ENCODE results near the gene TMC7. TPM values are rescaled to one million over a fixed set of nuclear protein-coding genes. Genes with fewer than 3 reads are reported as not detected.

The TMC7 gene
- polyA plus RNA-seq, 1 of the 3 experiments (the other 2 are of a cell fraction): 0.66 TPM

DNA sequence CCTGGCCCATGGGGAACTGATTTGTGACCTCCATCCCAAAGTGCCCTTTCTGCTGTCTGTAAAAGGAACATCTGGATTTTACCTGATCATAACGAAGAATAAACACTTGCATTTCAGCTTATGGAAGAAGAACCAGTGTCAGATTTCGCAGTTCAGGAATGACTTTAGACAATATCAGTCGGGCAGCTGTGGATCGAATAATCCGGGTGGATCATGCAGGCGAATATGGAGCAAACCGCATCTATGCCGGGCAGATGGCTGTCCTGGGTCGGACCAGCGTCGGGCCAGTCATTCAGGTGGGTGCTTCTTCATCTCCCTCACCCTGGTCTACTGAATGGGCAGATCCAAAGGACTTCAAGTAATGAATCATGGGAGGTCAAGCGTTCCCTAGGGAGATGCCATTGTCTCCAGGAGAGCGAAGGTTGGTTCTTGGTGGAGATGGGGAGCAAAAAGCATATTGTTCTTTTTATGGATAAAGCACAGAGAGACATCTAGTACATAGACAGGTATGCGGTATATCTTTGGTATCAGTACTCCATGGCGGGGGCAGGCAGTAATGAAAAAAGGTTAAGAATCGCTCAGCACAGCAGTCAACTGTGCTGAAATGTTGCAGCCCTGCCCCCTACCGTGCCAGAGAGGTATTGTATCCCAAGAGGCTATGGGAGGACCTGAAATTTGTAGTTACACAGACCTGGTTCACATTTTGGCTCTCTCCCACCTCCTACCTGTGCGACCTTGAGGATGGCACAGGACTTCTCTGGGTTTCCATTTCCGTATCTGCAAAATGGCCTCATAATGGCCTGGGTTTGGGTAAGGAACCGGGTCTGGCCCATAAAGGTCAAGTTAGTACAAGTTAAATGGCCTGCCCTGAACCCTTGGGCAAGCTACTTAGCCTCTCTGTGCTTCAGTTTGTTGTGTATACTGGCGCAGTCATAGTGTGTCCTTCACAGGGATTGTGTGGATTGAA, 88.4 kb downstream of the TMC7 start:
- WGBS (ENCODE audit: low lambda C conversion rate): 71% methylated on average over 21 of the region's 21 CpGs
- peak; percentile 58 for DNase-seq
- Histone ChIP-seq H3F3A (replicated peaks; ENCODE audit: insufficient read depth) (no peaks in the 10 kb centered on the region), H3K4me3 (ENCODE audit: low read depth in 2 of 2, low read length in 1 of 2) (no peak overlapping the region), H3K4me1 (ENCODE audit: control insufficient read depth in 1 of 2, insufficient read depth in 2 of 2, low read depth in 1 of 2, low read length in 1 of 2) (no peaks in the 10 kb centered on the region), H3K4me2 (no peak overlapping the region), H4K20me1 (ENCODE audit: insufficient read depth) (no peaks in the 10 kb centered on the region), H3K9me2 (no peaks in the 10 kb centered on the region), H3K27me3 (ENCODE audit: insufficient read depth) (no peaks in the 10 kb centered on the region), H3K36me3 (replicated peaks in 1 of 2; ENCODE audit: control insufficient read depth in 1 of 2, insufficient read depth in 2 of 2, low read length in 1 of 2) (peaks cover 6 to 8% of the 10 kb centered on the region in 2 experiments), H3K9ac (no peak overlapping the region), H3K9me3 (no peaks in the 10 kb centered on the region), H2AFZ (ENCODE audit: low read depth) (no peak overlapping the region), H3K27ac (ENCODE audit: low read depth in 2 of 2, low read length in 1 of 2) (no peak overlapping the region), H3K79me2 (ENCODE audit: insufficient read depth) (peaks cover 13% of the 10 kb centered on the region)
- CTCF ChIA-PET: interaction anchor here (0.6 to 3.0 kb wide), 12 partner anchors 9 to 304 kb away, joined by 3 to 17 read pairs (median 4); partner anchors contain the start of gene TMC7
- TF ChIP-seq, protein P1, sequence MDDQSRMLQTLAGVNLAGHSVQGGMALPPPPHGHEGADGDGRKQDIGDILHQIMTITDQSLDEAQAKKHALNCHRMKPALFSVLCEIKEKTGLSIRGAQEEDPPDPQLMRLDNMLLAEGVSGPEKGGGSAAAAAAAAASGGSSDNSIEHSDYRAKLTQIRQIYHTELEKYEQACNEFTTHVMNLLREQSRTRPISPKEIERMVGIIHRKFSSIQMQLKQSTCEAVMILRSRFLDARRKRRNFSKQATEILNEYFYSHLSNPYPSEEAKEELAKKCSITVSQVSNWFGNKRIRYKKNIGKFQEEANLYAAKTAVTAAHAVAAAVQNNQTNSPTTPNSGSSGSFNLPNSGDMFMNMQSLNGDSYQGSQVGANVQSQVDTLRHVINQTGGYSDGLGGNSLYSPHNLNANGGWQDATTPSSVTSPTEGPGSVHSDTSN (IDR thresholded peaks at IDR 0.05): no peak
- TF ChIP-seq, protein P2, sequence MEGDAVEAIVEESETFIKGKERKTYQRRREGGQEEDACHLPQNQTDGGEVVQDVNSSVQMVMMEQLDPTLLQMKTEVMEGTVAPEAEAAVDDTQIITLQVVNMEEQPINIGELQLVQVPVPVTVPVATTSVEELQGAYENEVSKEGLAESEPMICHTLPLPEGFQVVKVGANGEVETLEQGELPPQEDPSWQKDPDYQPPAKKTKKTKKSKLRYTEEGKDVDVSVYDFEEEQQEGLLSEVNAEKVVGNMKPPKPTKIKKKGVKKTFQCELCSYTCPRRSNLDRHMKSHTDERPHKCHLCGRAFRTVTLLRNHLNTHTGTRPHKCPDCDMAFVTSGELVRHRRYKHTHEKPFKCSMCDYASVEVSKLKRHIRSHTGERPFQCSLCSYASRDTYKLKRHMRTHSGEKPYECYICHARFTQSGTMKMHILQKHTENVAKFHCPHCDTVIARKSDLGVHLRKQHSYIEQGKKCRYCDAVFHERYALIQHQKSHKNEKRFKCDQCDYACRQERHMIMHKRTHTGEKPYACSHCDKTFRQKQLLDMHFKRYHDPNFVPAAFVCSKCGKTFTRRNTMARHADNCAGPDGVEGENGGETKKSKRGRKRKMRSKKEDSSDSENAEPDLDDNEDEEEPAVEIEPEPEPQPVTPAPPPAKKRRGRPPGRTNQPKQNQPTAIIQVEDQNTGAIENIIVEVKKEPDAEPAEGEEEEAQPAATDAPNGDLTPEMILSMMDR (IDR thresholded peaks at IDR 0.05): peak; percentile 79
- TF ChIP-seq NFIC (IDR thresholded peaks at IDR 0.05; ENCODE audit: borderline replicate concordance) (no peak), TAF1 (IDR thresholded peaks at IDR 0.05; ENCODE audit: borderline replicate concordance, low read depth, low read length) (no peak), POLR2AphosphoS5 (IDR thresholded peaks at IDR 0.05; ENCODE audit: low read depth, low read length) (no peak), JUND (IDR thresholded peaks at IDR 0.05) (no peak), RCOR1 (IDR thresholded peaks at IDR 0.05; ENCODE audit: low read length) (no peak), SMC3 (IDR thresholded peaks at IDR 0.05; ENCODE audit: low read depth, low read length) (peak; percentile 69), FOSL2 (IDR thresholded peaks at IDR 0.05; ENCODE audit: borderline replicate concordance, low read depth) (no peak), EP300 (IDR thresholded peaks at IDR 0.05; ENCODE audit: borderline replicate concordance in 1 of 2, low read depth in 1 of 2, low read length in 1 of 2) (no peak), TCF12 (IDR thresholded peaks at IDR 0.05) (no peak), GABPA (IDR thresholded peaks at IDR 0.05; ENCODE audit: low read depth) (no peak), MXI1 (IDR thresholded peaks at IDR 0.05; ENCODE audit: low read depth, low read length) (no peak), ELF1 (IDR thresholded peaks at IDR 0.05) (no peak), RAD21 (IDR thresholded peaks at IDR 0.05; ENCODE audit: low read length) (peak; percentile 74), RXRA (IDR thresholded peaks at IDR 0.05; ENCODE audit: borderline replicate concordance, low read depth) (no peak), FOXJ3 (CRISPR knock-in tag; IDR thresholded peaks at IDR 0.05) (no peak), EZH2phosphoT487 (IDR thresholded peaks at IDR 0.05; ENCODE audit: borderline replicate concordance, low read depth) (no peak), FOXM1 (IDR thresholded peaks at IDR 0.05; ENCODE audit: low read depth) (no peak)
- TF ChIP-seq, protein P3, sequence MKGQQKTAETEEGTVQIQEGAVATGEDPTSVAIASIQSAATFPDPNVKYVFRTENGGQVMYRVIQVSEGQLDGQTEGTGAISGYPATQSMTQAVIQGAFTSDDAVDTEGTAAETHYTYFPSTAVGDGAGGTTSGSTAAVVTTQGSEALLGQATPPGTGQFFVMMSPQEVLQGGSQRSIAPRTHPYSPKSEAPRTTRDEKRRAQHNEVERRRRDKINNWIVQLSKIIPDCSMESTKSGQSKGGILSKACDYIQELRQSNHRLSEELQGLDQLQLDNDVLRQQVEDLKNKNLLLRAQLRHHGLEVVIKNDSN (IDR thresholded peaks at IDR 0.05; ENCODE audit: borderline replicate concordance, low read depth): no peak
- TF ChIP-seq, protein P4, sequence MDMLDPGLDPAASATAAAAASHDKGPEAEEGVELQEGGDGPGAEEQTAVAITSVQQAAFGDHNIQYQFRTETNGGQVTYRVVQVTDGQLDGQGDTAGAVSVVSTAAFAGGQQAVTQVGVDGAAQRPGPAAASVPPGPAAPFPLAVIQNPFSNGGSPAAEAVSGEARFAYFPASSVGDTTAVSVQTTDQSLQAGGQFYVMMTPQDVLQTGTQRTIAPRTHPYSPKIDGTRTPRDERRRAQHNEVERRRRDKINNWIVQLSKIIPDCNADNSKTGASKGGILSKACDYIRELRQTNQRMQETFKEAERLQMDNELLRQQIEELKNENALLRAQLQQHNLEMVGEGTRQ (IDR thresholded peaks at IDR 0.05; ENCODE audit: borderline replicate concordance, low read depth, low read length): no peak
- TF ChIP-seq, protein P5, sequence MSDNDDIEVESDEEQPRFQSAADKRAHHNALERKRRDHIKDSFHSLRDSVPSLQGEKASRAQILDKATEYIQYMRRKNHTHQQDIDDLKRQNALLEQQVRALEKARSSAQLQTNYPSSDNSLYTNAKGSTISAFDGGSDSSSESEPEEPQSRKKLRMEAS (IDR thresholded peaks at IDR 0.05; ENCODE audit: low read depth): no peak
- TF ChIP-seq, protein P6, sequence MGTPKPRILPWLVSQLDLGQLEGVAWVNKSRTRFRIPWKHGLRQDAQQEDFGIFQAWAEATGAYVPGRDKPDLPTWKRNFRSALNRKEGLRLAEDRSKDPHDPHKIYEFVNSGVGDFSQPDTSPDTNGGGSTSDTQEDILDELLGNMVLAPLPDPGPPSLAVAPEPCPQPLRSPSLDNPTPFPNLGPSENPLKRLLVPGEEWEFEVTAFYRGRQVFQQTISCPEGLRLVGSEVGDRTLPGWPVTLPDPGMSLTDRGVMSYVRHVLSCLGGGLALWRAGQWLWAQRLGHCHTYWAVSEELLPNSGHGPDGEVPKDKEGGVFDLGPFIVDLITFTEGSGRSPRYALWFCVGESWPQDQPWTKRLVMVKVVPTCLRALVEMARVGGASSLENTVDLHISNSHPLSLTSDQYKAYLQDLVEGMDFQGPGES (IDR thresholded peaks at IDR 0.05; ENCODE audit: low read depth, low read length): no peak
- POLR2A ChIA-PET: no interaction called here

Measured in SK-N-SH (cell line).